Right ventricle myocardium superior (tissue), 1 donor: Measurements from ENCODE around the gene ENOX2. TPM values are rescaled to one million over a fixed set of nuclear protein-coding genes. Genes with fewer than 3 reads are reported as not detected.
"Not testable (repeated sequence)": the region's sequence is repeated elsewhere in the genome, so short reads cannot be mapped to it uniquely, and the experiment has no call there.

Experiments used
- ATAC-seq: fragments of 200-7000 bp; cut with Tn5 transposase; one replicate; pipeline ENCODE4 v1.9.1; 2020; ENCODE audit warnings: mild to moderate bottlenecking; ENCODE audit not compliant: poor library complexity
- DNase-seq: peaks from one replicate; pipeline ENCODE4 v3.0.0-alpha.2; 2020
- intact Hi-C: fragments of 100-400 bp; cut with DNase I; formaldehyde crosslinking; loops from one replicate; pipeline ENCODE4 v1.11.2; 2022
- total RNA-seq: library from RNA; stranded (reverse); fragmentation: NEBNext Ultra II Directional; extraction: Animal tissue kit (Norgen Biotek cat#: 25700); gene quantifications from one replicate; pipeline ENCODE4 v1.2.1, GENCODE V29; 2021
- donor health status: DM: no; HTN: yes; CAD: no; lungs with severe emphysema.

The ENOX2 gene
- total RNA-seq, 1 donor from 2014 or later = 13.4 TPM

- no peak for DNase-seq
- intact Hi-C loops = no loop called here
- no peak for ATAC-seq
These were observed 183.6 kb downstream of the ENOX2 start for GRCh38 chrX:130719413-130719812.

DNA sequence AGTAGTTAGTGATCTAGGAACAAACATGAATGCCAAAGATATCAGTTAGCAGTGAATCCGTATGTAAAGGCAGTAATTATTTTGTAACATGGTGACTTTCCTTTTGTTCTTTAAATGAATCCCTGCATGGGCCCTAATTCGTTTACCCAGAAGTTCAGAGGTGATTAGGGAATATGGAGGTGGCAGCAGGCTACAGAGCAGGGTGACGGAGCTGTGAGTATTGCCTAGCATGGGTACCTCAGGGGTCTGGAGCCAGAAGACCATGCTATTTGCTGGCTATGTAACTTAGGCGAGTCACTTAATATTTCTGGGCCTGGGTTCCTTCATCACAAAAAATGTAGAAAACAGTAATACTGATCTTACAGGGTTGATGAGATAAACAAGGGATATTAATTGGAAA, 184.9 kb downstream of the ENOX2 start:
- DNase-seq = no peak
- intact Hi-C loops = no loop called here
- no peak for ATAC-seq

DNA sequence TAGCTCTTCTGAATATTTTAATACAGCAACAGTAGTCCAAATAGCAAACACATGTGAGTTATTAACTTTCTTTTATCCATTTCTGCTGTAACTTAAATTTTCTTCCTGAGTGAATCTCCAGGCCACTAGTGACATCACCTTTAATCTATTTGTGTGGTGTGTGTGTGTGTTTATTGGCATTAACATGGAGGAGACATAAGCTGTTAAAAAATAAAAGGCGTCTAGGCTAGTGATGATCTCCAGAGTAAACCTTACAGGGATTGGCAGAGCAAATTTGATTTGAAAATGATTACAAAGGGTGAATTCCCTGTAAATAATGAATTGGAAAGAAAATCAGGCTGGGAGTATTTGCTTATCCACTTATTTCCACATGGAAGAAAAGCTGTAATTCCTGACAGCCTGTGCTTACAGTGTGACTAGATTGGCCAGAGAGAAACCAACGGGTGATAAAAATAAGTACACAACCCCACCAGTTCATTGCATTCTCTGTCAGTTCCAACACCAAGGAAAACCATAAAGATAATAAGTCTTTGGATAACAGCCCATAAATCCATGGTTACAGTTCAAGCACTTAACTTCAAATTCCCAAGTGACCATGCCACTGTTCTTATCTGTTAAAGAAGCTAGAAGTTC, 186.1 kb downstream of the ENOX2 start:
- no peak for DNase-seq
- intact Hi-C loops = no loop called here

GRCh38 chrX:130716346-130716745, 186.7 kb downstream of the ENOX2 start:
- intact Hi-C loops = no loop called here
- DNase-seq (no peak), ATAC-seq (no peak)

More for the DNA sequence above, 186.1 kb downstream of the ENOX2 start:
- no peak for ATAC-seq

DNA sequence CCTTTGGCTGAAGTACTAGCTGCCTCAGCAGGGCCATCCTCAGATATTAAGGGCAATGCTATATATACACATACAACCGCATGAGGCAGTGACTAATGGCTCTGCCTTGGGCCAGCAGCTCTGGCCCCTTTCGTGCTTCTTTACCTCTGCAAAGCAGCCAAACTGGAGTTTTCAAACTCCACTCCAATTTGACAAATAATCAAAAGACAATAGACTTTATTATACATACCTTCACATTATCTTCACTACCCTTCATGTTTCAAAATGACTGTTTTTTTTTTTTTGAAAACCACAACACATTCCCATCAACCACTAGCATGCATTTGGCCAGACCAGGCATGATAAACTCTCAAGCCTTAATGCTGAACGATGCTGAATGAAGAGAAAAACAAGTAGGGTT, 187.7 kb downstream of the ENOX2 start:
- intact Hi-C loops = no loop called here
- no peak for ATAC-seq
- DNase-seq = no peak

GRCh38 chrX:130714665-130715064, 188.3 kb downstream of the ENOX2 start:
- intact Hi-C loops = no loop called here
- ATAC-seq = no peak
- DNase-seq = no peak

- intact Hi-C loops = no loop called here
- DNase-seq = no peak
- ATAC-seq = no peak
These were observed 188.9 kb downstream of the ENOX2 start for GRCh38 chrX:130714135-130714534.

DNA sequence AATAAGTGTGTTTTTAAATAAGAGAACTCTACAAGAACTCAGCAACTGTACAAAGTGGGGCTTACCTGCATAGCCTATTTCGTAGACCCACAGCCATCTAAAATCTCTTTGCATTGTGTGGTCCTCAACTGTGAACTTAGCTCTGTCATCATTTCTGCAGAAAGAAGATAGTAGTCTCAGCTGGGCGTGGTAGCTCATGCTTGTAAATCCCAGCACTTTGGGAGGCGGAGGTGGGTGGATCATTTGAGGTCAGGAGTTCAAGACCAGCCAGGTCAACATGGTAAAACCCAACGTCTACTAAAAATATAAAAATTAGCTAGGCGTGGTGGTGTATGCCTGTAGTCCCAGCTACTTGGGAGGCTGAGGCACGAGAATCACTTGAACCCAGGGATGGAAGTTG, 193.8 kb downstream of the ENOX2 start:
- intact Hi-C loops, DNase-seq, ATAC-seq: not testable (repeated sequence)

DNA sequence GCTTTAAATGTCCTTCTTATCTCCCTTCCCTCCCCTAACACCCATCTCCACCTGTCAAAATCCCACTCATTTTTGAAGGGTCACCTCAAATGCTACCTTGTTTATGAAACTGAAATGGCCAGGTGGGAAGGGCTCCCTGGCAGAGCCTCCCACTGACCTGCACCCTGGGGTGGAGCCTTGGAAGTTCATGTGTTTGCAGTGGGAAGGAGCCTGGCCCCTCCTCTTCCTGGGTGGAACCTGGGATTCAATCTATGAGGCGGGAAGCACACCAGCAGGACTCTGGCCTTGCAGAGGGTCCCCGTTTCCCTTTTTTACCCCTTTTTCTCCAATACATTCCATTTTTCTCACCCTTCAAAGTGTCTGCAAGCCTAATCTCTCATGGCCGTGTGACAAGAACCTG, 197.4 kb downstream of the ENOX2 start:
- DNase-seq (no peak), ATAC-seq (no peak)
- intact Hi-C loops = no loop called here

- intact Hi-C loops = no loop called here
- peak; percentile 36 for ATAC-seq
- DNase-seq = no peak
These were observed 198.7 kb downstream of the ENOX2 start for GRCh38 chrX:130704053-130705038.

DNA sequence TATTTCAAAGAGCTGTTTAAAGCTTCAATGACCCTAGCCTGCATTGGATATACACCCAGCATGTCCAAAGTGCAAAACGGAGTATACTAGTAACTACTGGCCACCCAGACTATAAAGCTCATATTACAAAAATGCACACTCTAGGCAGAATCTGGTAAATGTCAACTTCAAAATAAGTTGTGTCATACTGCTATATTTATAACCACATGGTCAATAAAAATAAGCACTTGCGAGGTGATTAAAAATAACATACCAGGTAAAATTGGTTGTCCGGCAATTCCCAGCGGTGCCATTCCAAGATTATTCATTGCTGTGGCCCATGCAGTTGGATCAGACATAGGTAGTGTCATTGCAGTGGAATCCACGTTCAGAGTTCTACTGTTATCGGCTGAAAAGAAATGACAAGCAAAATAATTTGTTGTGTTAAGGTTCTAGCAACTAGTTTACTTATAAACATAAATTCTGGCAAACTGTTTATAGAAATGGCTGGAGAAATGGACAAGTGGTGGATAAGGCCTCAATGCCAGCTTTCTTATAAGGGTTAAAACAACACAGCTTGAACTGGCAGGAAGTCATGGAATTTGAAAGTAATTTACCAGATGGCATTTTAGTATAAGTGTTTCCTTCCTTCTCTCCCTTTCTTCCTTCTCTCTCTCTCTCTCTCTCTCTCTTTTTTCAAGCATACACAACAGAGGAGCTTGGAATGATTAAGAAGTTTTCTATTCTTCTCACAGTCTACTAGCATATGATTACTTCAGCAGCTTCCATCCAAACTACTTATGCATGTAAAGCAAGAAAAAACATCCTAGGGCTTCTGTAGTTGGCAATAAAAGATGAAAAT, 199.9 kb downstream of the ENOX2 start:
- no peak for ATAC-seq
- DNase-seq = no peak
- intact Hi-C loops = no loop called here

DNA sequence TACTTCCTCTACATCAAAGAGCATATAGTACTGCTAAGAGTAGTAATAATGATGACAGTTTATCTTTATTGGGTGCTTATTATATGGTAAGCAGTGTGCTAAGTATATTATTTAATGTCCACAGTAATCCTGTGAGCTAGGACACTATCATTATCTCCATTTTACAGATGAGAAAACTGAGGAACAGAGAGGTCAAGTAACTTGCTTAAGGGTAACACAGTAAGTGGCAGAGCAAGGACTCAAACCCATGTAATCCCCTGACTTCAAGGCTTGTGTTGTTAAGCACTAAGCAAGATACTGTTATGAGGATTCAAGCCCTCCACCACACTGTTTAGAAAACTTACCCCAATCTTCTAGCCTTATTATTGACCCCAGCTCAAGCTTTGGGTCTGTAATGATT, 202.4 kb downstream of the ENOX2 start:
- DNase-seq (no peak), ATAC-seq (no peak)
- intact Hi-C loops = no loop called here

DNA sequence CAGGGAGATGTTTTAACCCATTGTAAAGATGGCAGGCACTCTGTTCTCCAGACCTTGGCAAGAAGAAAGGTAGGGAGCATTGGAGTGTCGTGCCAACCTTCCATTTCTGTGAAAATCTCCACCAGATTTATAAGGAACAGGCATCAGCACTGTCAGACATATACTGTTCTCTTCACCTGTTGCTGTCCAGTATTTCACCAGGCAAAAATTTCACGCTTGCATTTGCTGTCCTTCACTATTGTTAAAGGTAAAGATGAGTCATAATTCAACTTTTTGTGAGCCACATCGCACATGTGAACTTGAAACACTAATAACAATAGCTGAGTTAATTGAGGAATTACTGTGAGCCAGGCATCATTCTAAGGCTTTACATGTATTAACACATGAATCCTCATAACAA, 203.4 kb downstream of the ENOX2 start:
- no peak for ATAC-seq
- no peak for DNase-seq
- intact Hi-C loops = no loop called here

- intact Hi-C loops = no loop called here
- no peak for DNase-seq
These were observed 206.5 kb downstream of the ENOX2 start for GRCh38 chrX:130696542-130696941.

DNA sequence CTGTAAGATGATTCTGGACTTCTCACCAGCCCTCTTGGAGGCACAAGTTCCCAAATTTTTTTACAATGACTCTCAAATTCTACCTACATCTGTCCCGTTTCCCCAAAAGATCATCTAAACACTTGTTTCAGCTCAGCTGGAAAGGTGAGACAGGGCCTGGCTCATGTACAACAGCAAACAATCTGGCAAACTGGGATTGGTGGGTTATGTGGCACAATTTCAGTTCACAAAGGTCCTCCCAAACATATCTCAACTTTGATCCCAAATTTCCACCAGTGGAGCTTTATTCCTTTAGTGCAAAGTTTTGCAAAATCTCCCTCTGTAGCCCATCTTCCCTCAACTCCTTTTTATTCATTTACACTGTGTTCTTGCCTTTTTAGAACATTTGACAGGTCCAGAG, 207.1 kb downstream of the ENOX2 start:
- DNase-seq (no peak), ATAC-seq (no peak)
- intact Hi-C loops = no loop called here

More at GRCh38 chrX:130696542-130696941, 206.5 kb downstream of the ENOX2 start:
- no peak for ATAC-seq

DNA sequence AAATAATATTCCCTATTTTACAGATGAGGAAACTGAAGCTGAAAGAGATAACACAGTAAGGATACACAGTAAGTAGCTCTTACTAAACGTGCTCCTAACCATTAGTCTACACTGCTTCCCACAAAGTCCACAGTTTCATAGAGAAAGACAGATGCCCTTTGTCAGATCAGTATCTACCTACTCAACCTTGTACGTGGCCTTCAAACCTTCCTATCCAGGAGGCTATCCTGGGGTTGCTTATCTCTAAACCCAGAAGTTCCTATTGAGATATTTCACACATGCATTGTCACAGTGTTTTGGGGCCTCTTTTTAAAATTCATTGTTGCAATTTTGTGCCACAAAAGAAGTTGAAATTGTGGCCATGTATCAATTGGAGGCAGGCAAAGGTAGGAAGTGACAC, 208.0 kb downstream of the ENOX2 start:
- intact Hi-C loops = no loop called here
- DNase-seq = no peak

DNA sequence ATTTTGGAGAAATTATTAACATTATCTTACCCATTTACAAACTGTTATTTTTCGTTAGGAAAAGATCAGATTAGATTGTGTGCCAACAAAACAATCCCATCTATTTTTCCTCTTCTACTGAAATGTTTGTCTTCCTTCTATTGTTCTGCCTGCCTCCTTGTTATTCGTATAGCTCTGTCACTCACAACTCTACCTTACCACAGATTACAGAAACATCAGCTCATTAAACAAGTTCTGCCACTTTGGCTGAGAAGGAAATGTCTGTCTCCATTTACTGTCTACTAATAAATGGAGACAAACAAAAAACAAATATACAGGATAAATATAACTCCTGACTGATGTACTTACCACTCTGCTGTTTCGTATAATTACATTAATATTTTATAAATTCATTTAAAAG, 211.4 kb downstream of the ENOX2 start:
- intact Hi-C loops = no loop called here
- DNase-seq = no peak
- no peak for ATAC-seq

More for the DNA sequence above, 208.0 kb downstream of the ENOX2 start:
- ATAC-seq = no peak

DNA sequence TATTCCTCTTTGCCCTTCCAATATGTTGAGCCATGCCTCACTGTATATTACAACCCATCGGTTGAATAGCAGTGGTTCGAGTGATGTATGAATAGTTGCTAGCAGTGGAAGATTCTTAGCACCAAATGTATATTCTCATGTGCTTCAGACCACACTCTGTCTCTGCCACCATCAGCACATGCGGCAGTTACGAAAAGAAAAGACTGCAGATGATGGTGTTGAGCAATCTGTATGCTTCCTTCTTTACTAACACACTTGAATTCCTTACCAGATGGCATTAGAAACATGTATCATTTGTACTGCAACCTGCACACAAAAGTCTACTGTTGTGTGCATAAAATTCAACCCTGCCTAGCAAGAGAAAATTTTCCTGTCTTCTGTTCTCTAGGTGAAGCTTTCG, 214.6 kb downstream of the ENOX2 start:
- intact Hi-C loops = no loop called here
- ATAC-seq = no peak
- no peak for DNase-seq

DNA sequence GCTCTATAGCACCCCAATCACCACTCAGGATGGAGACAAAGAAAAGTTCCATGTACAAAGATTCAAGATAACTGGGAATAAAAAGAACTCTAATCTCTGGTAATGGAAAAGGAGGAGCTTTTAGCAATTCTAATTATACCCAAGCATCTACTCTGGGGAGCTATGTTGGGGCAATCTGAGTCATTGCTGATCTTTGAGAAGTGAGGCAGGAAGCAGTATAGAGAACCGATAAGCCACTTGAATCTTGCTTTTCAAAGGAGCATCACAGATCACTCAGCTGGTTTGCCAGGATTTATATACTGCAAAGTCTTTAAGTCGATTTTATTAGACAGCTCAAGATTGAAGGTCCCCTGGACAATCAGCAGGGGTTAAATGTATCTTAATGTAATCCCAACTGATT, 220.0 kb downstream of the ENOX2 start:
- no peak for ATAC-seq
- DNase-seq = no peak
- intact Hi-C loops = no loop called here
